ENCODE data around the gene RECQL. TPM values are rescaled to one million over a fixed set of nuclear protein-coding genes. Genes with fewer than 3 reads are reported as not detected.

RECQL gene
- 23.7 TPM for polyA plus RNA-seq (ENCODE audit: insufficient read length)

GRCh38 chr12:21501258-21502163, at the start of gene RECQL, which contains the start of gene GOLT1B:
RECQL (minus strand) TSS chr12:21501635; CDS start chr12:21499570, 2,065 bp downstream.
GOLT1B (plus strand) TSS chr12:21501789; CDS start chr12:21501924, 135 bp downstream.
- peak; percentile 97 for DNase-seq

- no peak for DNase-seq
These were observed 46.0 kb upstream of the RECQL start for GRCh38 chr12:21547437-21547836.

GRCh38 chr12:21546716-21547115, 45.3 kb upstream of the RECQL start:
- no peak for DNase-seq

- DNase-seq = no peak
These were observed 44.1 kb upstream of the RECQL start for GRCh38 chr12:21545557-21545956.

GRCh38 chr12:21543151-21543550, 41.7 kb upstream of the RECQL start:
- DNase-seq = no peak

- DNase-seq = no peak
These were observed 41.0 kb upstream of the RECQL start for GRCh38 chr12:21542403-21542802.

- no peak for DNase-seq
These were observed 40.3 kb upstream of the RECQL start for GRCh38 chr12:21541773-21542172.

- no peak for DNase-seq
These were observed 38.4 kb upstream of the RECQL start for GRCh38 chr12:21539797-21540196.

GRCh38 chr12:21538061-21538653, 36.7 kb upstream of the RECQL start:
- DNase-seq = no peak

GRCh38 chr12:21529456-21529855, 28.0 kb upstream of the RECQL start:
- DNase-seq = no peak

GRCh38 chr12:21528953-21529352, 27.5 kb upstream of the RECQL start:
- no peak for DNase-seq

- peak; percentile 32 for DNase-seq
These were observed 26.2 kb upstream of the RECQL start for GRCh38 chr12:21527451-21528180.

GRCh38 chr12:21526721-21527345, 25.4 kb upstream of the RECQL start:
- DNase-seq = no peak

- DNase-seq = no peak
These were observed 24.6 kb upstream of the RECQL start, which contains the start of gene SPX for GRCh38 chr12:21526053-21526452. SPX (plus strand) TSS chr12:21526296; CDS start chr12:21526473, 177 bp downstream.

GRCh38 chr12:21523148-21523547, 21.7 kb upstream of the RECQL start:
- no peak for DNase-seq

GRCh38 chr12:21521541-21521940, 20.1 kb upstream of the RECQL start:
- no peak for DNase-seq

- DNase-seq = no peak
These were observed 17.0 kb upstream of the RECQL start for GRCh38 chr12:21518451-21518850.

- no peak for DNase-seq
These were observed 14.8 kb upstream of the RECQL start for GRCh38 chr12:21516281-21516680.

GRCh38 chr12:21509768-21510167, 8.3 kb upstream of the RECQL start:
- DNase-seq = no peak

- DNase-seq = no peak
These were observed 6.4 kb upstream of the RECQL start for GRCh38 chr12:21507849-21508248.

GRCh38 chr12:21505888-21506287, 4.5 kb upstream of the RECQL start:
- no peak for DNase-seq

GRCh38 chr12:21502872-21503271, 1.4 kb upstream of the RECQL start:
- no peak for DNase-seq

GRCh38 chr12:21502164-21502496, 695 bp upstream of the RECQL start:
- no peak for DNase-seq
